Psoas muscle (tissue), 8 donors: ENCODE measurements around the gene WWOX. TPM values are rescaled to one million over a fixed set of nuclear protein-coding genes. Genes with fewer than 3 reads are reported as not detected.

Experiments
- ATAC-seq, 4 donors: fragments of 200-7000 bp; cut with Tn5 transposase; one replicate each; pipeline ENCODE4 v1.9.1; 2020; ENCODE audit warnings: moderate library complexity in 3 of 4, mild to moderate bottlenecking in 2 of 4
- DNase-seq, 2 donors: peaks; one replicate each; pipeline ENCODE4 v3.0.0-alpha.2; 2020
- H3K27ac ChIP-seq: fragments of 200-600 bp; one replicate; pipeline ENCODE4 v1.8.0; 2022
- H3K27me3 ChIP-seq, 3 donors: fragments of 200-600 bp in 1 of 3; one replicate each; pipeline versions ENCODE4 v1.6.1 to v1.8.0; 2013 to 2022; ENCODE audit warnings: low read length in 2 of 3, mild to moderate bottlenecking in 2 of 3, moderate library complexity in 1 of 3; ENCODE audit not compliant: insufficient read depth in 3 of 3
- H3K36me3 ChIP-seq, 2 donors: fragments of 200-600 bp in 1 of 2; one replicate each; pipeline versions ENCODE4 v1.6.1 to v1.8.0; 2013 to 2022; ENCODE audit warnings: low read depth in 1 of 2, mild to moderate bottlenecking in 1 of 2, moderate library complexity in 1 of 2; ENCODE audit not compliant: insufficient read depth in 1 of 2
- H3K4me1 ChIP-seq: fragments of 200-600 bp; one replicate; pipeline ENCODE4 v1.8.0; 2022
- H3K4me3 ChIP-seq: fragments of 200-600 bp; one replicate; pipeline ENCODE4 v1.8.0; 2022; ENCODE audit warnings: mild to moderate bottlenecking
- H3K9me3 ChIP-seq: fragments of 200-600 bp; one replicate; pipeline ENCODE4 v1.8.0; 2022
- CTCF ChIP-seq: fragments of 200-600 bp; IDR thresholded peaks from one replicate; pipeline ENCODE4 v1.8.0; 2022; ENCODE audit warnings: antibody characterized with exemption
- WGBS, 3 donors: extraction: QIAGEN DNeasy Blood & Tissue Kit; methylation state at CpG; one replicate each; pipeline versions ENCODE4 v1.1.6 to v1.1.7; 2013; 5-methylcytosine and 5-hydroxymethylcytosine counted together
- intact Hi-C, 2 donors: fragments of 100-400 bp; cut with DNase I; formaldehyde crosslinking; loops; one replicate each; pipeline versions ENCODE4 v1.11.0 to v1.14.2; 2022
- polyA plus RNA-seq, 3 donors: library from polyadenylated mRNA; stranded (reverse); fragments of 200-250 nt; gene quantifications; one replicate each; pipeline ENCODE4 v1.2.3, GENCODE V29; 2013
- total RNA-seq, 4 donors: library from RNA; stranded (reverse); fragmentation: NEBNext Ultra II Directional in 2 of 4; extraction: Animal tissue kit (Norgen Biotek cat#: 25700) in 2 of 4; gene quantifications; one replicate each; pipeline versions ENCODE4 v1.2.1 to v1.2.4, GENCODE V29; 2021 to 2023
- donor health status: healthy with polysubstance abuse.
- donor health status: DM: no; HTN: no; CAD: no; lungs with moderate emphysema.
- donor health status: Bipolar disorder and iron deficiency.
- donor health status: healthy.
- donor health status: DM: yes; HTN: yes; CAD: no.
- donor health status: DM: no; HTN: no; CAD: no.
- donor health status: DM: no; HTN: no; CAD: no.
- donor health status: DM: yes; HTN: yes; CAD: no.

Gene WWOX
- total and polyA plus RNA-seq, 7 donors, result 3.1 to 6.6 (median 5.0) TPM

- no peaks in the 10 kb centered on the region for H3K27me3 ChIP-seq
- ATAC-seq (no peak), DNase-seq (no peak)
- no peak overlapping the region for H3K4me3 ChIP-seq
- intact Hi-C loops, result no loop called here
- 35 to 79% (median 43%) methylated on average over 2 of the region's 2 CpGs for WGBS, 3 donors
- no peaks in the 10 kb centered on the region for H3K36me3 ChIP-seq
- no peaks in the 10 kb centered on the region for H3K9me3 ChIP-seq
- no peak overlapping the region for H3K27ac ChIP-seq
- no peak for TF ChIP-seq CTCF
- no peaks in the 10 kb centered on the region for H3K4me1 ChIP-seq
Observed at GRCh38 chr16:78611318-78611717, 511.9 kb downstream of the WWOX start.

- no peak overlapping the region for H3K27ac ChIP-seq
- intact Hi-C loops, result no loop called here
- peaks cover 7% of the 10 kb centered on the region for H3K9me3 ChIP-seq
- H3K36me3 ChIP-seq, result no peaks in the 10 kb centered on the region
- H3K27me3 ChIP-seq, result no peaks in the 10 kb centered on the region
- no peak for TF ChIP-seq CTCF
- H3K4me1 ChIP-seq, result no peaks in the 10 kb centered on the region
- WGBS, 3 donors, result 67 to 78% (median 67%) methylated on average over 3 of the region's 3 CpGs
- ATAC-seq (no peak), DNase-seq (no peak)
- H3K4me3 ChIP-seq, result no peak overlapping the region
Observed at GRCh38 chr16:78619811-78620210, 520.4 kb downstream of the WWOX start.

- Histone ChIP-seq H3K4me1 (no peaks in the 10 kb centered on the region), H3K27ac (no peak overlapping the region), H3K27me3 (no peaks in the 10 kb centered on the region), H3K4me3 (no peak overlapping the region), H3K36me3 (no peaks in the 10 kb centered on the region), H3K9me3 (peaks cover 7% of the 10 kb centered on the region)
- WGBS, 3 donors, result 74 to 84% (median 75%) methylated on average over 2 of the region's 2 CpGs
- intact Hi-C loops, result no loop called here
- no peak for DNase-seq
- no peak for ATAC-seq
- no peak for TF ChIP-seq CTCF
Observed at GRCh38 chr16:78620291-78620690, 520.8 kb downstream of the WWOX start.

GRCh38 chr16:78623796-78624195 is 524.3 kb downstream of the WWOX start:
- no peak for TF ChIP-seq CTCF
- no peak for DNase-seq
- intact Hi-C loops, result no loop called here

GRCh38 chr16:78624366-78624765 is 524.9 kb downstream of the WWOX start:
- intact Hi-C loops, result no loop called here

More at GRCh38 chr16:78623796-78624195, 524.3 kb downstream of the WWOX start:
- no peaks in the 10 kb centered on the region for H3K27me3 ChIP-seq
- no peak overlapping the region for H3K4me3 ChIP-seq
- H3K27ac ChIP-seq, result no peak overlapping the region
- H3K9me3 ChIP-seq, result peaks cover 7% of the 10 kb centered on the region
- WGBS, 3 donors, result 66 to 96% (median 93%) methylated on average over 2 of the region's 2 CpGs
- no peak for ATAC-seq
- H3K4me1 ChIP-seq, result peaks cover 5% of the 10 kb centered on the region
- no peaks in the 10 kb centered on the region for H3K36me3 ChIP-seq

More at GRCh38 chr16:78624366-78624765, 524.9 kb downstream of the WWOX start:
- Histone ChIP-seq H3K9me3 (peaks cover 7% of the 10 kb centered on the region), H3K27me3 (no peaks in the 10 kb centered on the region), H3K27ac (no peak overlapping the region), H3K4me1 (peaks cover 8% of the 10 kb centered on the region), H3K36me3 (no peaks in the 10 kb centered on the region), H3K4me3 (no peak overlapping the region)
- DNase-seq (no peak), ATAC-seq (no peak)
- TF ChIP-seq CTCF, result no peak
- 60 to 69% (median 61%) methylated on average over 2 of the region's 2 CpGs for WGBS, 3 donors
